Adipocyte (in vitro differentiated cells): ENCODE results near the gene PDGFC.
A peak's percentile ranks its signal among the peaks of the same experiment; 100 is the strongest.

Experiments
- DNase-seq: peaks from one replicate; pipeline ENCODE4 v3.0.0-alpha.2; 2015; ENCODE audit warnings: low read depth
- H3K27me3 ChIP-seq: replicated peaks from 2 replicates; pipeline ENCODE4 v1.7.0; 2013; ENCODE audit warnings: mild to moderate bottlenecking, low read length, moderate library complexity; ENCODE audit not compliant: control insufficient read depth, insufficient read depth
- H3K36me3 ChIP-seq: 2 replicates; pipeline ENCODE4 v1.7.0; 2013; ENCODE audit warnings: low read length, mild to moderate bottlenecking, moderate library complexity; ENCODE audit not compliant: control insufficient read depth, insufficient read depth, severe bottlenecking
- H3K4me1 ChIP-seq: 2 replicates; pipeline ENCODE4 v1.7.0; 2013; ENCODE audit warnings: mild to moderate bottlenecking, low read length, moderate library complexity; ENCODE audit not compliant: control insufficient read depth, insufficient read depth
- H3K4me3 ChIP-seq: 2 replicates; pipeline ENCODE4 v1.7.0; 2013; ENCODE audit warnings: mild to moderate bottlenecking, low read length, moderate library complexity
- H3K9ac ChIP-seq: 2 replicates; pipeline ENCODE4 v1.7.0; 2013; ENCODE audit warnings: mild to moderate bottlenecking, low read length, moderate library complexity
- H3K9me3 ChIP-seq: 2 replicates; pipeline ENCODE4 v1.7.0; 2013; ENCODE audit warnings: mild to moderate bottlenecking, low read length, moderate library complexity; ENCODE audit not compliant: control insufficient read depth

Gene PDGFC

DNA sequence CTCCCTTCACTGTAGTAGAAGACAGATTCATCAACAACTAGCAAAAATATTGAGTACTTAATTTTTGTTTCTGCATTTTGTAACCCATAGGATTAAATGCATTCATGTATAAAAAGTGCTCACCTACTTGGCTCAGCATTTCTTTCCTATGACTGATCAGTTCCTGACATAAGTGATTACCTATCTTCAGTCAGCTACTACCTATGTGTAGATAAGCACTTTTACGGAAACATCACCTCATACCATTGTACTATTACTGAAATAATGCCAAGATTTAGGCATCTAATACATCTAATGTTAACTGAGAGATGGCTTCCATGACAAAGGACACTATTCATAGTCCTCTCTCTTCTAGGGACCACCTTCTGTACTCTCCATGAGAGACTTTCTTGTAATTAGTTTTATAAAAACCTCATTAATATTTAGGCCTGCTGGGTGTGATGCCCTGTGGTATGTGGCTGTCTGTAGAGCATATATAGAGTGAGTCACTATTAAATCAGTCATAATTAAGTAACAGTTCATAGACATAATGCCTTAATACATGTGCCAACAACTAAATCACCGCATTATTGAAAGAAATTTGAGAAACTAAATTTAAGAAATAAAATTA, 147.0 kb downstream of the PDGFC start:
- no peaks in the 10 kb centered on the region for H3K36me3 ChIP-seq

DNA sequence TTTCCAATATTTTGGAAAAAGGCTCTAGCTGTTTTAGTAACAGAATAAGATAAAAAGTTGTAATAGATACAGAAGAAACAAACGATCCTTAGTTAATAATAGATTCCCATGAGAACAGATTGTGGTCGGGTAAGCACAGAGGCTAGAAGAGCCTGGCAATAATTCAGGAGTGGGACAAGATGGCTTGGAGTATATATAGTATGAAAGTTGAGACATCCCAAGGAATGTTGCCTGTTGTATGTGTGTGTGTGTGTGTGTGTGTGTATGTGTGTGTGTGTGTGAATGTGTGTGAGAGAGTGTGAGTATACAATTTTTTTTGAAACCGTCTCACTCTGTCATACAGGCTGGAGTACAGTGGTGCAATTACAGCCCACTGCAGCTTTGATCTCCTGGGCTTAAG, 150.7 kb downstream of the PDGFC start:
- Histone ChIP-seq H3K27me3 (no peaks in the 10 kb centered on the region), H3K9ac (no peak overlapping the region), H3K36me3 (no peaks in the 10 kb centered on the region), H3K9me3 (no peaks in the 10 kb centered on the region), H3K4me3 (no peak overlapping the region), H3K4me1 (peaks cover 17% of the 10 kb centered on the region)
- DNase-seq = no peak

More for the DNA sequence above, 147.0 kb downstream of the PDGFC start:
- Histone ChIP-seq H3K4me1 (peaks cover 23% of the 10 kb centered on the region), H3K27me3 (no peaks in the 10 kb centered on the region), H3K9ac (no peak overlapping the region), H3K9me3 (no peaks in the 10 kb centered on the region), H3K4me3 (no peak overlapping the region)
- DNase-seq = no peak

DNA sequence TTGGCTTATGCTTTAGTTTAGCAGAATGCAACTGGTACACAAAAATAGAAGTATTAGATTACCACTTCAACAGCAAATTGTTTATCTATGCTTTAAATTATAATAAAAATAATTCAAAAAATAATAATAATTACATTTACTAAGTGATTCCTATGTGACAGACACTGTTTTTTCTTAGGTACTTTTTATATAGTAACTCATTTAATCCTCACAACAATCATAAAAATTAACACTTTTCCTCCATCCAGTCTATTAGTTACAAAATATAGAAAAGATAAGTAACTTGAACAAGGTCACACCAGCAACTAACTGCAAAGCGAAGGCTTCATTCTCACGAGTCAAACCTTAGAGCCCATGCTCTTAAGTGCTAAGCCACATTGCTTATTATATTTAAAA, 155.2 kb downstream of the PDGFC start:
- Histone ChIP-seq H3K36me3 (no peaks in the 10 kb centered on the region), H3K9ac (no peak overlapping the region), H3K9me3 (no peaks in the 10 kb centered on the region)

DNA sequence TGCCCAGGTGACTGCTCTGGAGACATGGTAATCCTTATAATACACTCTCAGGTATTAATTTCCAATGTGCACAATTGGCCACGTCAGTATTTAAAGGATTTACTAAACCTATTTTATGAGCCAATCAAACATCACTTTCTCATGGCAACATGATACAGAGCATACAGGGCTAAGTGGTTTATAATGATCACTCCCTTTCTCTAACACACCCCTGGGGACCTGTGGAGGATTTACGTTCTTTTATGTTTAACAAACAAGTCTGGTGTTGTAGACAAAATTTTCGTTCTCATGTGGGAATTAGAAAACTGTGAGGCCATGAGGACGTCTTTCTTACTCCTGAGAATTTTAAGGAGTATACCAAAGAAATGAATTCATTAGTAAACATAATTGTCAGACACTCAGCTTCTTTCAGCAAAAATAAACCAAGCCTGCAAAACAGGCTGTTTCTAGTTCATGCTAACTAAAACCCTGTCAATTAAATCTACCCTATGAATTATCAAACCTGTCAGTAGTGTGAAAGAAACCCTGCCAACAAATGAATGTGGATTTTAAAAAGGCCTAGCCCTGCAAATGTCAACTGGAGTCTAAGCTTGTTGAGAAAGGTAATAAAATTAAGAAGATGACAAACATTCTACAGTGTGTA, 155.8 kb downstream of the PDGFC start:
- Histone ChIP-seq H3K9me3 (no peaks in the 10 kb centered on the region), H3K4me3 (no peak overlapping the region), H3K36me3 (no peaks in the 10 kb centered on the region), H3K4me1 (peaks cover 13% of the 10 kb centered on the region), H3K9ac (no peak overlapping the region), H3K27me3 (no peaks in the 10 kb centered on the region)
- no peak for DNase-seq

More for the DNA sequence above, 155.2 kb downstream of the PDGFC start:
- Histone ChIP-seq H3K4me3 (no peak overlapping the region), H3K4me1 (peaks cover 13% of the 10 kb centered on the region), H3K27me3 (no peaks in the 10 kb centered on the region)
- no peak for DNase-seq

DNA sequence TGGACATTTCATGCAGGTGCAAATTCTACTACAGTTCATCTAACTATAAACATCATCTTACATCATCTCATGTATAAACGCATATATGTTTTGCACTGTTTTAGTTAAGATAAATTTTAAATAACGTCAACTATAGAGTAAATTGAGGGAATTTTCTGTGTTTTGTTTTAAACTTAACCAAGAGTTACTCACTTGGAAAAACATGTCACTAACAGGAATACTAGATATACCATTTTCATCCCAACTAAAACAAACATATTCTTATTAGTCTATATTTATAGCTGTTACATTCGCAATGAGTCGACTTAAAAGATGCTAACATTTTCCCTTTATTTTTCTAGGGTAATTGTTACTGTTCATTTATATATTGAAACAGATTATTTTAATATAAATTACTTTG, 159.6 kb downstream of the PDGFC start:
- Histone ChIP-seq H3K27me3 (no peaks in the 10 kb centered on the region), H3K36me3 (no peaks in the 10 kb centered on the region)

DNA sequence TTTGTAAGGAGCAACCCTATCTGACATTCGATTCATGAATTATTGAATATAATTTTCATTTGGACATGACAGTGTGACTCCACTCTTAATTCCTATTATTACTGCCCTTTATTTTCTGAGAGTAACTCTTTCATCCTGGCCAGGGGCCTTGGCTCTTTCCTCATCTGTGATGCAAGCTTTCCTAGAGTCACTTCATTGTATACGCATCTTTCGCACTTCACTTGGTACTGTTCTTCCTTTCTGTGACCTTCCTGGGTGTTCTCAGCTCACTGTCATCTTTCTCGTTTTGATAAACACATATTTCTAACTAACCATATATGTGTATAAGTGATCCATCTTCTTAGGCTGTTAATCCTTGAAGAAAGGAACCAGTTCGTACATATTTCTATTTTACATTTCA, 160.3 kb downstream of the PDGFC start:
- Histone ChIP-seq H3K27me3 (no peaks in the 10 kb centered on the region), H3K4me1 (no peaks in the 10 kb centered on the region), H3K9me3 (no peaks in the 10 kb centered on the region), H3K9ac (no peak overlapping the region), H3K36me3 (no peaks in the 10 kb centered on the region), H3K4me3 (no peak overlapping the region)
- DNase-seq = no peak

More for the DNA sequence above, 159.6 kb downstream of the PDGFC start:
- Histone ChIP-seq H3K9me3 (no peaks in the 10 kb centered on the region), H3K4me1 (no peaks in the 10 kb centered on the region), H3K9ac (no peak overlapping the region), H3K4me3 (no peak overlapping the region)
- DNase-seq = no peak

DNA sequence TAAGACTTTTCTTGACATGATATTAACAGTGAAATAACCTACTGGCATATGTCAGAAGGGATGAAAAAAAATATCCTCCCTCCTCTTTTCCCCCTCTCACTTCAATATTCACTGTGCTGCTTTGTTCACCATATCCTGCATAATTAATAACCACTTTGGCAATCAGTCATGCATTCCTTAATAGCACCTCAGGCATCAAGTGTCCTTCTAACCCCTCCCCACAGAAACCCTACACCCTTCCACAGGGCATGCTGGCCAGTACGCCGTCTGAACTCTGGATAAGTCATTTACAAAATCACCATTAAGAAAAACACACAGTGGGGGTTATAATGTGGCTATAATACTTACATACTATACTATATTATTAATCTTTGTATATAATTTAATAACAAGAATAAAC, 165.9 kb downstream of the PDGFC start:
- H3K4me3 ChIP-seq = no peak overlapping the region
- H3K4me1 ChIP-seq = peaks cover 11% of the 10 kb centered on the region
- no peak for DNase-seq
- no peaks in the 10 kb centered on the region for H3K27me3 ChIP-seq
- no peaks in the 10 kb centered on the region for H3K36me3 ChIP-seq
- H3K9ac ChIP-seq = no peak overlapping the region
- no peaks in the 10 kb centered on the region for H3K9me3 ChIP-seq

DNA sequence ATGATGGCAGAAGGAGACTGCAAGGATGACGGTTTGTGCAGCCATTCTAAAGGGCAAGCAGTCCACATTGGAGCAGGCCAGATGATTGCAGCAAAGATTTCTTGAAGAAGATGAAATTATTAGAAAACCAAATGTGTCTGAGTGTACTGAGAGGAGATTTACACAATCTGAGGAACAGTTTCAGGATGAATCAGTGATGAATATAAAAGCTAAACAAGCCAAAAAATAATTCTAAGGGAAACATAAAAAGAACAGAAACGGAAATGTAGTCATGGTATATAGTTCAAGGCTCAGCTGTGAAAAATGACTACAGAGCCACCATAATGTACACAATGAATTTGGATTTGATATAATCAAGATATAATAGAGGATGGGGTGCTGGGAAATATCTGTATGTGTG, 168.5 kb downstream of the PDGFC start:
- Histone ChIP-seq H3K27me3 (no peaks in the 10 kb centered on the region), H3K4me1 (peaks cover 26% of the 10 kb centered on the region), H3K4me3 (peak overlapping the region; percentile 12), H3K36me3 (no peaks in the 10 kb centered on the region), H3K9ac (no peak overlapping the region), H3K9me3 (no peaks in the 10 kb centered on the region)
- peak; percentile 18 for DNase-seq

DNA sequence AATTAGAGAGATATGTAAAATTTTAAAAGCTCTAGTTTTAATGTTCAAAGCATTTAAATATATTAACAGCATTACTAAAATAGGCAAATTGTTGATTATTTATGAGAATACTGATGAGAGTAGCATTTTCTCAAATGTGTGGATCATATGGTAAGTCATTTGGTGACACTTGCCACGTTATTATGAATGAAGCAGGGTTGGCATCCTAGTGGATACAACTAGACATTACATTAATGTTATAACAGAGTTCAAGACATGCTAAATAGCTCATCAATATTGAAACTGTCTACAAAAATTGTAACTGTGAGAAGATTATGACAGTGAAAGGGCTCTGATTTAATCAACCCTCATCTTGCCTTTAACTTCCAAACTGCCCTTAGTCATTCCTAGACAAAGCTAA, 171.1 kb downstream of the PDGFC start:
- no peak for DNase-seq
- H3K9me3 ChIP-seq = no peaks in the 10 kb centered on the region
- peaks cover 26% of the 10 kb centered on the region for H3K4me1 ChIP-seq
- no peaks in the 10 kb centered on the region for H3K27me3 ChIP-seq
- no peak overlapping the region for H3K9ac ChIP-seq
- no peaks in the 10 kb centered on the region for H3K36me3 ChIP-seq
- H3K4me3 ChIP-seq = no peak overlapping the region

DNA sequence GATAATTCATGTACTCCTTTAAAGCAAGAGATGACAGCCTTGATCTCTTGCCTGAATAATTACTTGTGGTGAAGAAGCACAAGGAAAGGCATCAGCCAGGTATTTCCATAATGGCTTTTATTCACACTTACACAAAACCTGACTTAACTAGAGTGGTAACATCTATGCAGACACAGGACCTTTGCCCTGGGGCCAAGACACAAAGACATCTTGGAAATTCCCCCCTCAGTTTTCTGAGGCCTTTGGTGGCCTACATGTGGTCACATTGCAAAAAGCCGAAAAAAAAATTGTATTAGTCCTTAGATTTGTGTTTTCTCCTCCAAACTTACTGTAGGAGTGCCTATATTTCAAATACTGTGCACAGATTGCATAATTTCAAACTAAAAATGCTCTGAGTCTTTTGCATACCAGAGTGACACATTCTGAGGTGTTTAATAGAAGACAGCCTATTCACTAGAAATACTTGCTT, 172.4 kb downstream of the PDGFC start:
- no peaks in the 10 kb centered on the region for H3K36me3 ChIP-seq
- peaks cover 26% of the 10 kb centered on the region for H3K4me1 ChIP-seq
- peak; percentile 67 for DNase-seq
- no peak overlapping the region for H3K4me3 ChIP-seq
- no peaks in the 10 kb centered on the region for H3K9me3 ChIP-seq
- no peaks in the 10 kb centered on the region for H3K27me3 ChIP-seq
- H3K9ac ChIP-seq = no peak overlapping the region

DNA sequence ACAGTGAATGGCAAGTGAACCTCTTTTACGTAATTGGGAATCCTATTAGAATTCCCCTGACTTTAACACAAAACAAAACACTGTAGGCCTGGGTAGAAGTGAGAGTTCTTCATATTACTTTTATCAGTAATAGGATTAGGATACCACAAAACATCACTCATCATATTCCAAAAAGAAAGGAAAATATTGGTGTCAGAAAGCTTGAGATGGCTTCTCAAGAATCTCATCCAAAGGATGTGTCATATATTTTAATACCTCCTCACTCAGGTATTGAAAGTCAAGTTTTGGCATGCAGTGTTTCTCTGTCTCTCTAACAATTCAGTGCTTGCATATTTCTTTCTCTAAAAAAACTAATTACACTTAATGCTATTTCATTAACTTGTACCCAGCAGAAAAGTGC, 173.2 kb downstream of the PDGFC start:
- Histone ChIP-seq H3K27me3 (no peaks in the 10 kb centered on the region), H3K4me1 (peaks cover 24% of the 10 kb centered on the region), H3K9ac (no peak overlapping the region), H3K36me3 (no peaks in the 10 kb centered on the region), H3K4me3 (no peak overlapping the region), H3K9me3 (no peaks in the 10 kb centered on the region)
- no peak for DNase-seq

DNA sequence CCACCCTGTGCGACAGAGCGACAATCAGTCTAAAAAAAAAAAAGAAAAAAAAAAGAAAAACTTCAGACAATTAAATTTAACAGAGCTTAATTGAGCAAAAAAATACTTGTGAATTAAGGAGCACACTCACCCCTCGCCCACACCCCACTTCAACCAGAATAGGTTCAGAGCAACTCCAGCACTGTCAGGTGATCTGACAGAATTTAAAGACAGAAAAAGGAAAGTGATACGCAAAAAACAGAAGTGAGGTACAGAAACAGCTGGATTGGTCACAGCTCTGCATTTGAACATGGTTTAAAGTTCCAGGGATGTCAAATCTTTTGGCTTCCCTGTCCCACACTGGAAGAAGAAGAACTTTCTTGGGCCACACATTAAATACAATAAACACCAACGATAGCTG, 174.4 kb downstream of the PDGFC start:
- Histone ChIP-seq H3K9ac (no peak overlapping the region), H3K4me1 (peaks cover 14% of the 10 kb centered on the region), H3K4me3 (no peak overlapping the region), H3K27me3 (no peaks in the 10 kb centered on the region), H3K9me3 (no peaks in the 10 kb centered on the region), H3K36me3 (no peaks in the 10 kb centered on the region)
- DNase-seq = no peak
